HG03354 (cell line): ENCODE data around the gene TRUB2.

Experiments used
- ATAC-seq: cut with Tn5 transposase; IDR thresholded peaks from one replicate; pipeline ENCODE4 v1.9.1; 2021; ENCODE audit warnings: mild to moderate bottlenecking; ENCODE audit not compliant: unreplicated experiment, poor library complexity, severe bottlenecking

The TRUB2 gene, protein sequence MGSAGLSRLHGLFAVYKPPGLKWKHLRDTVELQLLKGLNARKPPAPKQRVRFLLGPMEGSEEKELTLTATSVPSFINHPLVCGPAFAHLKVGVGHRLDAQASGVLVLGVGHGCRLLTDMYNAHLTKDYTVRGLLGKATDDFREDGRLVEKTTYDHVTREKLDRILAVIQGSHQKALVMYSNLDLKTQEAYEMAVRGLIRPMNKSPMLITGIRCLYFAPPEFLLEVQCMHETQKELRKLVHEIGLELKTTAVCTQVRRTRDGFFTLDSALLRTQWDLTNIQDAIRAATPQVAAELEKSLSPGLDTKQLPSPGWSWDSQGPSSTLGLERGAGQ

DNA sequence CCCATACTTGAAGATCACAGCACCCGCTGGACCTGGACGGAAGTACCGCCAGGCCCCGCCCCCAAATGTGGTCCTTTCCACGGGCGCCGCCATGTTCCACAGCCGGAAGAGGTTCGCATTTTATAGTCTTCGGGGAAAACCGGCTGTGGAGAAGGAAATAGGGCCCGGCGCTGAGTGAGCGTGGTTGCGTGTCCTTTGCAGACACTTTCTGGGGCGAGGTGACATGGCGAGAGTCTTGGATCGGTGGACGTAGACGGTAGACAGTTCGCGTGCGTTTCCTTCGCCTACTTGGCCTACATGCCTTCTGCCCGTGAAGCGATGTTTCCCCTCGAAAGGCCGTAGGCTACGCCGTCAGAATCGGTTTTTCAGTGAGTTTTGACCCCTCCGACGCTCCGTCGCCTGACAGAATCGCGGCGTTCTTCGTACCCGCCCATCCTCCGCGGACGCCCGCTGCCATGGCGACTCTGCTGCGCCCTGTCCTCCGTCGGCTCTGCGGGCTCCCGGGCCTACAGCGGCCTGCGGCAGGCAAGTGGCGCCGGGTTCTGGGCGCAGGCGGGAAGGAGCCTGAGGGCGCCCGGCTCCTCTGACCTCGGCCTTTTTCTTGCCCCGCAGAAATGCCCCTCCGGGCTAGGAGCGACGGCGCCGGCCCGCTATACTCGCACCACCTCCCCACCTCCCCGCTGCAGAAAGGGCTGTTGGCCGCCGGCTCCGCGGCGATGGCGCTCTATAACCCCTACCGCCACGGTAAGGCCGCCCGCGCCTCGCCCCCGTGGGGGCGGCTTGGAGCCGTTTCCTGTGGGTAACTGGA, at the start of gene TRUB2, which contains the start of gene COQ4:
TSS of gene TRUB2 (minus strand) at position 44 of the 808 bp plus-strand sequence. CDS start at position 5, 39 bp downstream.
TSS of gene COQ4 (plus strand) at position 436 of the 808 bp plus-strand sequence. CDS start at position 456, 20 bp downstream.
- peak; percentile 85 for ATAC-seq

DNA sequence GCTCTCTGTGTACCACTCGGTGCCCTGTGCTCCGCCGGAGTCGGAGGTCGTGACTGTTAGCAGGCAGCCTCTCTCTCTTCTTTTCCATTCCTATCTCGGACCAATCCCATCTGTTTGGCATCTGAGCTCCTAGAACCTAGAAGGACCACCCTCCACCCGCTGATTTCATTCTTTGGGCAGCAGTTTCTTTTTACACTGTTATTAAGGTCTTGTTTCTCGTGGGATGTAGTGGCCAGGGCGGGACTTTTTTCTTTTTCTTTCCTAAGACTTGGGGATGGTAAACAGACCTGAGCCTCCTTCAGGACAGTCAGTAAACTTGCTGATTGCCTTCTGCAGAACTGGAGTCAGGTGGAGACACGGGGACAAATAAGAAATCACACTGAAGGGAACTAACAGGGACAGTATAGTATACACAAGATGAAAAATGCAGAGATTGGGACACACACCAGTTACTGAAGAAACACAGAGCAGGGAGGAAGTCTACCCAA, 49.4 kb upstream of the TRUB2 start:
- ATAC-seq: no peak

DNA sequence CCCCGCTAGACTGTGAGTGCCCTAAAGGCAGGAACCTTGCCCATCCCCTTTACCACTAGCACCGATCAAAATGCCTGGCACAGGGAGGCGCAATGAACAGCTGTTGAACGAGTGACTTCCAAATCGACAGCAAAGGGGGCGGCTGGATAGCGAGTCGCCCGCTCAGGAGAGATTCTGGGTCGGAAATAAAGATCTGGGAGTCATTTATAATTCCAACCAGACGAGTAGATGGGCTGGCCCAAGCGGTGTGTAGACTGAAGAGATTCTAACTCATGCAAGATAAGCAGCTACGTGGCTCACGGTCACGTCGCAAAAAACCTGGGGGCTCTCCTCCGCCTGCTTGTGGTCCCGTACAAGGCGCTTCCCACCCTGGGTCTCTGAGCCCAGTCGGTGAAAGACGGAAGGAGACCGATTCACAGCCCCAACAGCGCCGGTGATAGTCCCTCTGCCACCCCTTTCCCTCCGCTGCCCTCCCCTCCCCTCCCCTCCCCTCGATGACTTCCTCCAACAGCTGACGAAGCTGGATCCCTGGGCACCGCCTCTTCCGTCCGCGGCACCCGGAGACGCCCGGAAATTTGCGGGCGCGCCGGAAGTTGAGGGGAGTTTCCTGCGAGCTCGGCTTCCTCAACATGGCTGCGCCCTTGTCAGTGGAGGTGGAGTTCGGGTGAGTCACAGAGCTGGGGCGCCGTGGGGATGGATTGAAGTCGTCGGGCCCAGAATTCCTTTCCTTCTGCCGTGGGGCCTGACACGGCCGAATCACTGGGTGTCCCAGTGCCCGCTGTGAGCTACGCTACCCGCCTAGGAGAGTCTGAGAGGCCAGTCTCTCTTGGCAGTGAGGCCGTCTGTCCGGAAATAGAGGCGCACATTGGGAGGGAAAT, 48.7 kb upstream of the TRUB2 start, which contains the start of gene URM1:
TSS of gene URM1 (plus strand) at position 623 of the 878 bp plus-strand sequence. CDS start at position 630, 7 bp downstream.
- ATAC-seq: peak; percentile 94

DNA sequence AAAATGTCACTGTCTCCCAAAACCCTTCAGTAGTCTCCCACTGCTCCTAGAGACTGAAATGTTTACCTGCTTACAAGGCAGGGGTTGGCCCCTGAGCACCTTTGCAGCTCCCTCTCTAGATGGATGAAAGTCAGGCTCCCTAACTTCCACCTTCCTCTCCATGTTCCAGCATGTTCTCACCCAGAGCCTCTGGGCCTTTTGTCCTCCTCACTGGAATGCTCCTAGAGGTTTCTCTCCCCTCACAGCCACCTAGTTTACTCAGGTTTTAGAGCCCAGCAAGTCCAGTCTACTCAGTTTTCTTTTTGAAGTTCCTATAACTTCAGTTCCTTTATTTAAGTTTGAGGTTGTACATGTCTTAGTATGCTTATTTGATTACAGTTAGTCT, 48.1 kb upstream of the TRUB2 start:
- no peak for ATAC-seq

DNA sequence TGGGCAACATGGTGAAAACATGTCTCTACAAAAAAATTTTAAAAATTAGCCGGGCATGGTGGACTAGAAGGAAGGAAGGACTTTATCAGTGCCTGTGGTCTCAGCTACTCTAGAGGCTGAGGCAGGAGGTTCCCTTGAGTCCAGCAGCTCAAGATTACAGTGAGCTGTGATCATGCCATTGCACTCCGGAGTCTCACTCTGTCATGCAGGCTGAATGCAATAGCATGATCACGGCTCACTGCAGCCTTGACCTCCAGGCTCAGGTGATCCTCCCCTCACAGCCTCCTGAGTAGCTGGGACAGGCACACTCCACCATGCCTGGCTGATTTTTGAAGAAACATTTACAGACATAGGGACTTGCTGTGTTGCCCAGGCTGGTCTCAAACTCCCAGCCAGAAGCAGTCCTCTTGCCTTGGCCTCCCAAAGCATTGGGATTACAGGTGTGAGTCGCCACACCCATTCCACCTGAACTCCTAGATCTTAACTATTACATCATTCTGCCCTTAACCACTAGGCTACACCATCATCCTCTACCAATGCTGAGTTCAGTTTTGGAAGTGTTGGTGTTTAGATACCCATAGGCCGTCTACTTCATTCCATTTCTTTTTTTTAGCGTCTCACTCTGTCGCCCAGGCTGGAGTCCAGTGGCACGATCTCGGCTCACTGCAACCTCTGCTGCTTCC, 46.9 kb upstream of the TRUB2 start:
- no peak for ATAC-seq

DNA sequence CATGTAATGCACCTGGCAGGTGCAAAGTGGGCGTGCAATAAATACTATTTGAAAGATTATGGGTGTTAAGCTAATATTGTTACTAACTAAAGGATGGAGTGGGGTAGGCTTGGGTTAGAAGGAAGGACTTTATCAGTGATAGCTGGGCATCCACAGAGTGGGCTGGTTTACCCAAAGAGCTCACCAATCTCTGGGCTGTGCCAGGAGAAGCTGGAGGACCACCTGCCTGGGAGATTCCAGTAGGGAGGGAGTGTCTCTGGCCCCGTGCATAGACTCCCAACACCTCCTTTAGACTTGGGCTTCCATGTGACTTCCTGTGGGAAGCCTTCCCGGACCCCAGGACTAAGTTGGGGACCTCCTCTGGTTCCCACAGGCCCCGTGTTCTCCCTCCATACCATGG, 43.3 kb upstream of the TRUB2 start:
- no peak for ATAC-seq

DNA sequence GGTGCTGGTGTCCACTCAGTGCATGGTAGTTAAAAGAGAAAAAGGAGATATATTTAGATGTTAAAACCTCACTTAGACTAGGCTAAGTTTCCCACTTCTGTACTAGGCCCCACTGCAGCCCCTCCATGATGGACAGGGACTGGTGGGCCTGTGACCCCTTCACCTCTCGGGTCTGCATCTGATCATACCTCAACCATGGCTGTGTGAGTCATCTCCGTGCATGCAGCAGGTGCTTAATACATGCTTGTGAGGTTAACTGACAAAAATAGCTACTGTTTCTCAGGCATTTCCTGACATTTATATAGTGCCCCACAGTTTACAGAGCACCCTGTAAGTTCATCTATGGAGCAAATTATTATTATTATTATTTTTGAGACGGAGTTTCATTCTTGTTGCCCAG, 40.5 kb upstream of the TRUB2 start:
- ATAC-seq: no peak

DNA sequence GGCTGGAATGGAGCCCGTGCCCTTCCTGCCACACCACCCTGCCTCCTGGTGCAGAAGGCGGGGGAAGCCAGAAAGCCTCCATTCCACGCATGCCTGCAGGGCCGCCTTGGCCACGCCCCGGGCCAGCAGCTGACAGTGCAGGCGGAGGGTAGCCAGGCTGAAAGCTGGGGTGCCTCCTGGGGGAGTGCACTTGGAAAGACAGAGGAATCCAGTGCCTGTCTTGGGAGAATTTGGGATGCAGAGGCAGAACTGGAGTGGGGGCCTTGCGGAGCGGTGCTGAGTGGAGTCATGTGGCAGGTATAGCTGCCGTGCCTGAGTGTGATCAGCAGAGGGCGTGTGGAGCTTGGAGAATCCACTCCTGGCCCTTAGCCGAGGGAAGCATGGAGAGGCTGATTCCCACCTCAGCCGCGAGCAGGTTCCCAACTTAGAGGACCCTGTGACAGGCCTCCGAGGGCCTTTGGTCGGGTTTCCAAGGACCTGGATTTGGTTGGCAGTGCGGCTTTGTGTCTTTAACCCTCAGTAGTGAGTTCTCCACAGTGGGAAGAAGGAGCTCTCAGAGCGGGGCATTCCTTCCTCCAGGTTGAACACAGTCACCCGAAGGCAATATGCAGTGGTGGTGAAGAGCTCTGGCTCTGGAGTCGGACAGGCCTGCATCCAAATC, 39.9 kb upstream of the TRUB2 start:
- peak; percentile 72 for ATAC-seq

DNA sequence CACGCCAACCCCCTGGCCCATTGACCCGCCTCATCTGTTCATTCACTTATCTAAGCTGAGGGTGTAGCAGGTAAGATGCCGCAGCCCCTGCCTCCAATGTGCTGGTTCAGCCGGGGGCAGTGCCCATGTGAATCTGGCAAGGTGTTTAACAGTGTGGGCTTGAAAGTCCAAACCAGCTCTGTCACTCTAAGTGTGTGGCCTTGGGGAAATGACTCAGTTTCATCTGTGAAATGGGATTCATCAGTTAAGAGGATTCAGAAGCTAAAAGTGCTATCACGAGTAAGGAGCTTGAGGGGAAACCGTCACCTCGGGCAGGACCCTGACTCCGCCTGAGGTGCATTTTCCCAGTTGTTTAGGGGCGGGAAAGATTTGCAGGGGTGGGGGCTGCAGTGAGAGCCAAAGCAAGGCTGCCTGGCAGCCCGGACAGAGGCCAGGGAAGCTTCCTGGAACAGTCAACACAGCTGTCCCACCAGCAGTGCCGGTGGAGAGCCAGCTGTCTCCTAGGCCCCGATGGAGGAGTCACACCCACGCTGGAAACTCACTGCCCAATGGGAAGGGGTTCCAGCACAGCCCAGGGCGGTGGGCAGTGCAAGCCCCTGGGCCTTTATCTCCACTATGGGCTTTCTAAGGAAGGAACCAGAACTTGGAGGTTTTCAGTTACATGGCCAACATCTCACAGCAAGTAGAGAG, 39.2 kb upstream of the TRUB2 start:
- no peak for ATAC-seq

DNA sequence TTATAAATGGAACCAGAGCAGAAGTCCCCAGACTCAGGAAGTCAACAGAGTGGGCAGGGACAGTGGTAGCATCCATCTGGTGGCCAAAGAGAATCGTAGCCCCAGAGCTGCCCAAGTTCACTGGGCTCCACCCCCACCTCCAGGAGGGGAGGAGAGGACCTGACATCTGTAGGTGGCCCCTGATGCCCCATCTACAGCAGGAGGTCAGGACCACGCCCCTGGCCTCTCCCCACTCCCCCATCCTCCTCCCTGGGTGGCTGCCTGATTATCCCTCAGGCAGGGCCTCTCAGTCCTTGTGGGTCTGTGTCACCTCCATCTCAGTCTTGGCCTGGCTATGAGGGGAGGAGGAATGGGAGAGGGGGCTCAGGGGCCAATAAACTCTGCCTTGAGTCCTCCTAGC, 38.6 kb upstream of the TRUB2 start:
- ATAC-seq: no peak

DNA sequence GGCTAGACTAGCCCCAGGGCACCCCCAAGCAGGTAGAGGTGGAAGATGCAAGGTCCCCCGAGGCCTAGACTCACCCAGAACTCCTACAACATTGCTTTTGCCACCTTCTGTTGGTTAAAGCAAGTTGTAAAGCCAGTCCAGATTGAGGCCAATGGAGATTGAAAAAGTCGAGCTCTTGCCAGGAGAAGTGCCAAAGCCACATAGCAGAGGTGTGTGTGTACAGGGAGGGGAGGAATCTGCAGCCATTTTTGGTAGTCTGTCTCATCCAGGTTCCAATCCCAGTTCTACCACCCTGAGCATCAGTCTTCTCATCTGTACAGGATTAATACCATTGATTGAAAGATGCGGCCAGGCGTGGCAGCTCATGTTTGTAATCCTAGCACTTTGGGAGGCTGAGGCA, 36.6 kb upstream of the TRUB2 start:
- no peak for ATAC-seq

DNA sequence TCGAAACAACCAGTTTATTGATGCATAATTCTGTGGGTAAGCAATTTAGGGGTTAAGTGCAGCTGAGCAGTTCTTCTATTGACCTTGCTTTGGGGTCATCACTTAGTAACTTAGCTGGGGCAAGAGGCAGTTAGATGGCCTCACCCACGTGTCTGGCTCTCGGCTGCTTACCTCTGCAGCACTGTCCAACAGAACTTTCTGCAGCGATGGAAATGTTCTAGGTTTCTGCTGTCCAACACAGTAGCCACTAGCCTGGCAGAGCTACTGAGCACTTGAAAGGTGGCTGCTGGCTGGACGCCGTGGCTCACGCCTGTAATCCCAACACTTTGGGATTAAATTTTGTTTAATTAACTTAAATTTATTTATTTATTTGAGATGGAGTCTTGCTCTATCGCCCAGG, 35.8 kb upstream of the TRUB2 start:
- no peak for ATAC-seq

DNA sequence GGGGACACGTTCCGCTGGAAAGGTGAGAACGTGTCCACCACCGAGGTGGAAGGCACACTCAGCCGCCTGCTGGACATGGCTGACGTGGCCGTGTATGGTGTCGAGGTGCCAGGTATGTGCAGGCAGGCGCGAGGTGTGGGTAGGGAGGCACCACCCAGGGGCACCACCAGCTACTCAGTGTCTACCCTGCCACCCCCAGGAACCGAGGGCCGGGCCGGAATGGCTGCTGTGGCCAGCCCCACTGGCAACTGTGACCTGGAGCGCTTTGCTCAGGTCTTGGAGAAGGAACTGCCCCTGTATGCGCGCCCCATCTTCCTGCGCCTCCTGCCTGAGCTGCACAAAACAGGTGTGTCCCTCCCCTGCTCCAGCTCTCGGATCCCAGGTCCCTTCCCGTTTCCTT, 33.2 kb upstream of the TRUB2 start:
- ATAC-seq: no peak

DNA sequence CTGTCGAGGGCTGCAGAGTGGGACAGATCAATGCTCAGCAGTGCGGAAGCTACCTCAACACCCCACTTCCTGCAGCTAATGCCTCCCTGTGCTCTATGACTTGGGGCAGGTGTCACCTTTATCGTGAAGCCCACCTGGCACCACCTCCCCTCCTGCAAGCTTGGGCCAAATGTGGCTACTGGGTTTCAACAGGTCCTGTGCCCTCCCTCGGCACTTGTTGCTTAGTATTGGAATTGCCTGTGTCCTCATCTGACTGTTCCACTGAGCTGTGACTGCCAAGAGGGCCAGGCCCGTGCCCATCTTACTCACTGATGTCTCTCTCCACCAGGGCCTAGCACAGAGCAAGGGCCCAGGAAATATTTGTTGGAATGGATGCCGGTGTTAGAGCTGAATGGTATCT, 27.5 kb upstream of the TRUB2 start:
- no peak for ATAC-seq

DNA sequence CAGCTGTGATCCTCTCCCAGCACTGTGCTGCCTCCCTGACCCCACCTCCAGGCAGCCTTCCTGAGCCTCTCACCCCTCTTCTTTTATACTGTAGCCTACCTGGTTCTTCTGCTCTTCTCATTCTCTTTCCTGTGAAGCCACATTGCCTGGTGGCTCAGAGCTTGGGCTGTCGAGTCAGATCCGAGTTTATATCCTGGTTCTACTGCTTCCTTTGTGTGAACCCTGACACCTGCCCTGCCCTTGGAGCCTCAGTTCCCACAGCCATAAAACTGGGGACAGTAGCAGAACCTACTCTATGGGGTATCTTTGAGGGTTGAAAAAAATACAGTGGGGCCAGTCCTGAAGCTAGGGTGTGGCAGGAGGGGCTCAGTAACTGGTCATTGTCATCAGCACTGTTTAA, 26.9 kb upstream of the TRUB2 start:
- ATAC-seq: no peak

DNA sequence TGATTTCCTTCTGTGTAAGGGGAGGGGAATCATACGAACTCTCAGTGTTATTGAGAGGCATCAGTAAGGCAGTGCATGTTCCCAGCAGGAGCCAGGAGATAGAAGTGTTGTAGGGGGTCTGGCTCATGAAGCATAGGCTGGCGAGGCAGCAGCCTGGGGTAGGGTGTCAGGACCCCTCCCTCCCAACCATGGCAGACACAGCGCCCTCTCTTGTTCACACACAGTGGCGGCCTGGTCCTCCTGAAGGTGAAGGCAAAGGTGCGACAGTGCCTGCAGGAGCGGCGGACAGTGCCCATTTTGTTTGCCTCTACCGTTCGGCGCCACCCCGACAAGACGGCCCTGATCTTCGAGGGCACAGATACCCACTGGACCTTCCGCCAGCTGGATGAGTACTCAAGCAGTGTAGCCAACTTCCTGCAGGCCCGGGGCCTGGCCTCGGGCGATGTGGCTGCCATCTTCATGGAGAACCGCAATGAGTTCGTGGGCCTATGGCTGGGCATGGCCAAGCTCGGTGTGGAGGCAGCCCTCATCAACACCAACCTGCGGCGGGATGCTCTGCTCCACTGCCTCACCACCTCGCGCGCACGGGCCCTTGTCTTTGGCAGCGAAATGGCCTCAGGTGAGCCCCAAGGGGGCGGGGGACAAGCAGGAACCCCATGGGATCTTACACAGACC, 22.8 kb upstream of the TRUB2 start:
- no peak for ATAC-seq

DNA sequence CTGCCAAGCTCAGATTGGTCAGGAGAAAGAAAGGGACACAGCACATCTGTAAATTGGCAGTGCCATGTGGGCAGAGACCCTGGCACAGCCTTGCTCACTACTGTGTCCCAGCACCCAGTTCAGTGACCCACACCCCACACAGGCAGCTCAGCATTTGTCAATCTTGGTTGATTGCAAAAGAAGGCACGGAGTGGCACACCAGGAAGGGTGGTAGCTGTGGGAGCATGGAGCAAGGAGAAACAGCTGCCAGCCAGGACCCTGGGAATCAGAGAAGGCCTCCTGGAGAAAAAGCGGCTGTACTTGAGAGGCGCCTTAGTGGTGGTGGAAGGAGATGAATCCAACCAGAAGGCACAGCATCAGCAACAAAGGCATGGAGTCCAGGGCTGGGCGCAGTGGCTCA, 21.6 kb upstream of the TRUB2 start:
- no peak for ATAC-seq
